GM18499 (cell line): ENCODE results near the gene CDR2L.
"Not testable (repeated sequence)": the region's sequence is repeated elsewhere in the genome, so short reads cannot be mapped to it uniquely, and the experiment has no call there.

Experiments used
- ATAC-seq: cut with Tn5 transposase; IDR thresholded peaks from one replicate; pipeline ENCODE4 v1.9.1; 2021; ENCODE audit warnings: moderate number of reproducible peaks; ENCODE audit not compliant: insufficient read depth, unreplicated experiment

Gene CDR2L

GRCh38 chr17:74957935-74958740, 29.3 kb upstream of the CDR2L start:
- no peak for ATAC-seq

- no peak for ATAC-seq
These were observed 27.5 kb upstream of the CDR2L start for GRCh38 chr17:74959826-74960515.

DNA sequence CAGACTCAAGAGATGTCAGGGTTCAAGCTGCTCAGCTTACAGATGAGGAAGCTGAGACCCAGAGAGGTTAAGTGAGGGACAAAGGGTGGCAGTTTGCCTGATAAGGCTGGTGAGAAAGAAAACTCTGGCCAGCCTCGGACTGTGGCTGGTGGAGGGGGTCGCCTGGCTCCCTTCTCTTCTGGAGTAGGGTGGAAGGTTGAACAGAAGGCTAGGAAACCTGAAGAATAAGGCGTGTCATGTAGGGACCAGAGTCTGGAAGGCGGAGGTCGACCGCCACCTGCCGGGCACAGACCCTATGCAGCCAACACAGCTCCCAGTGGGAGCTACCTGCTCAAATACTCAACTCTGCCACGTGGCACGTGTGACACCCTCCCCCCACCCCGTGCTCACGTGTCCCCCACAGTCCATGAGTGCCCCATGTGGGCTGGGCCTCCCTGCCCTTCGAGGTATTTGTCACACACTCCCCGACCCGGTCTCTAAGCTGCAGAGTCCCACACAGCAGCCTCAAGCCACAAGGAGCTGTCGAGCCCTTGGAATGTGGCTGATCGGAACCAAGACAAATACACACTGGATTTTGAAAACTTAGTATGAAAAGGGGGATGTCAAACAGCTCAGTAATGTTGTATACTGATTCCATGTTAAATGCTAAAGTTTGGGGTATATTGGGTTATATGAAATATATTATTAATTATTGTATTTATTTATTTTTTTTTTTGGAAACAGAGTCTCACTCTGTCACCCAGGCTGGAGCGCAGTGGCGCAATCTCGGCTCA, 26.7 kb upstream of the CDR2L start:
- no peak for ATAC-seq

GRCh38 chr17:74961657-74962350, 25.6 kb upstream of the CDR2L start:
- ATAC-seq: no peak

- no peak for ATAC-seq
These were observed 24.6 kb upstream of the CDR2L start for GRCh38 chr17:74962622-74963394.

- no peak for ATAC-seq
These were observed 23.8 kb upstream of the CDR2L start for GRCh38 chr17:74963656-74964055.

DNA sequence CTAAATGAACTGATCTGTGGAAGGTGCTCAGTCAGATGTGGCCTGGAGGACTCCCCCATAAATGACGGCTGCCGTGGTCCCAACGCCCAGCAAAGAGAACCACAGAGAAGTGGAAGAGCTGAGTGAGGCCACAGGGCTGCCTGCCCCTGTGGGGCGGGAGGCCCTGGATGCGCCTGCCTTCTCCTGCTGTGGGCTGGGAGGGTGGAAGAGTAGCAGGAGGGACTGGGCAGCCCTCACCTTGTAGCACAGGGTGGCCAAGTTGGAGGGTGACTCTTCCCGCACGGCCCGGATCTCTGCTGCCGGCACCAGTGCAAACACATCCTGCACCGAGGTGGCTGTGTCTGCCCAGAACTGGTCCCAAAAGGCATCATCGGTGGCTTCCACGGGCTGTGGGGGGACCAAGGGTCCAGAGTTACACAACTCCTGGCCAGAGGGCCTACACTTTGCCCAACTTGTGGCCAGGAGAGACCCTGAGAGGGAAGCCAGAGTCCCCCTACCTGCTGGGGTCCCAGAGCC, 23.1 kb upstream of the CDR2L start:
- no peak for ATAC-seq

- no peak for ATAC-seq
These were observed 22.3 kb upstream of the CDR2L start for GRCh38 chr17:74964988-74965622.

- no peak for ATAC-seq
These were observed 19.1 kb upstream of the CDR2L start for GRCh38 chr17:74968361-74968780.

GRCh38 chr17:74969501-74969900, 17.9 kb upstream of the CDR2L start:
- ATAC-seq: not testable (repeated sequence)

DNA sequence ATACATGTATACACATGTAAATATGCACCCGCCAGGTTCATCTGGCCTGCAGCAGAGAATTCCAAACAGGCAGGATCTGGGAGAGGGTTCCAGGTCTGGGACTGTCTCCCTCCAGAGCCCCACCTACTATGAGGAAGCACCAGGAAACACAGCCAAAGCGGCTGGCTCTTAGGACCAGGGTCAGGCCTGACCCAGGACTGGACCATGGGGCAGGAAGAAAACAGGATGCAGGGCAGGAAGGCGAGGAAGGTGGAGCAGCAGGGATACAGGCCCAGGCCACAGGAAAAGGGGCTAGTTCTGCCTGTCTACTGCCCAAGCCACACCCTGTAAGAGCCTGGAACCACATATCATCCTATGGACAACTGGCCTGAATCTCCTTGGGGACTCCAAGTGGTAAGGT, 17.0 kb upstream of the CDR2L start:
- ATAC-seq: no peak

- ATAC-seq: no peak
These were observed 16.2 kb upstream of the CDR2L start for GRCh38 chr17:74971069-74971841.

DNA sequence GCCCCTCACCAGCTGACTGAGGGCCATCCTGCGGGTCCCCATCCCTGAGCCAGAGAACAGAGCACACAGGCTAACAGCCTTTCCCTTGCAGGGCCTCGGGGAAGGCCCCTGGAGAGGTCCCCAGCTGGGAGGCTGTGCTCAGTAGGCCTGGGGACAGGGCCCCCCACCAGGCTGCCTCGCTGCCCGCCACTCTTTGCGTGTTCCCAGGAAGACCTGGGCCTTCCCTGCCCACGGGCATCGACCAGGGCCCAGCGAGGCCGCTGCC, 15.7 kb upstream of the CDR2L start:
- no peak for ATAC-seq

GRCh38 chr17:74972107-74972972, 15.1 kb upstream of the CDR2L start, which contains the start of gene HID1:
HID1 (minus strand) TSS chr17:74972759; CDS start chr17:74972656, 103 bp downstream.
- no peak for ATAC-seq

DNA sequence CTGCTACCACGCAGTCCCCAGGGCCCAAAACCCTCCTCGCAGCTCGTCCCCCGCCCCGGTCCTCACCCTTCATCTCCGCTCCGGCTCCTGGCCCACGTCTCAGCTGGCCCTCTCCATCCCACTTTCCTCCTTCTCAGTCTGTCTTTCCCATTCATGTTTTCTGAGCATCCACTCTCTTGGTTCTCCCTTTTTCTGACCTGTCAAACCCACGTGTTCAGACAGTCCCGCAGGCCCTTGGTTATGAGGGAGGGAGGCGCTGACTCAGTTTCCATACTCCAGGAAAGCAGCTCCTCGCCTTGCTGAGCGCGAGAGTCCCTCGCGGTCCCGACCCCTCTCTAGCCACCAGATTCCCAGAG, 14.5 kb upstream of the CDR2L start:
- ATAC-seq: no peak

GRCh38 chr17:74975943-74976342, 11.5 kb upstream of the CDR2L start:
- no peak for ATAC-seq

DNA sequence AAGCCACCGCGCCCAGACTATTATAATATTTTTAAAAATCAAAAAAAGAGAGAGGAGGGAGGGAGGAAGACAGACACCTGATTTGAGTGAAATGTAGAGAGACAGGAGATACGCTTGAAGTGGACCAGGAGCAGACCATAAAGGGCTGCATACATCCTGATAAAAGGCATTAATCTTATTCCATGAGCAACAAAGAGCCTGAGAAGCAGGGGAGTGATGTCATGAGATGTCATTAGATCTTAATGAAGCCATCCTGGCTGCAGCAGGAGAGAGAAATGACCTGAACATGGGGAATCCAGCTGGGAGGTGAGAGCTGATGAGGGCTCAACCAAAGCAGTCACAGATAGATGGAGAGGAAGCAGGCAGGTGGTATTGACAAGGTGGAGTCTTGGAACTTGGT, 9.6 kb upstream of the CDR2L start:
- no peak for ATAC-seq

- ATAC-seq: no peak
These were observed 9.2 kb upstream of the CDR2L start for GRCh38 chr17:74978240-74978639.
